Mammary epithelial cell (primary cell): ENCODE results near the gene KCNQ1.

ENCODE experiments used
- CTCF ChIP-seq, 2 donors: IDR thresholded peaks in 1 of 2; conservative IDR thresholded peaks in 1 of 2; 2 replicates each; pipeline ENCODE4 v1.5.1; 2011 to 2012; ENCODE audit warnings: inconsistent platforms in 2 of 2, low read length in 2 of 2, mild to moderate bottlenecking in 2 of 2, control low read depth in 1 of 2, low read depth in 1 of 2; ENCODE audit not compliant: insufficient read depth in 1 of 2; ENCODE audit errors: extremely low read depth in 1 of 2
- EZH2 ChIP-seq: IDR thresholded peaks from 2 replicates; pipeline ENCODE4 v1.6.1; 2012; ENCODE audit warnings: low read length, inconsistent platforms, borderline replicate concordance

GRCh38 chr11:2458321-2458720 is 13.5 kb downstream of the KCNQ1 start:
- TF ChIP-seq CTCF (conservative IDR thresholded peaks at IDR 0.05 in 1 of 2, IDR thresholded peaks at IDR 0.05 in 1 of 2; ENCODE audit: extremely low read depth in 1 of 2, insufficient read depth in 1 of 2, low read depth in 1 of 2, low read length in 2 of 2), result no peak
- TF ChIP-seq EZH2, result no peak
